GM23248 (cell line): ENCODE measurements around the gene ASXL1. TPM values are rescaled to one million over a fixed set of nuclear protein-coding genes. Genes with fewer than 3 reads are reported as not detected.

Experiments used
- DNase-seq: peaks from one replicate; pipeline ENCODE4 v3.0.0-alpha.2; 2015
- H2AFZ ChIP-seq: fragments of 200-600 bp; sonication (generic); 2 replicates; pipeline ENCODE4 v1.6.1; 2016; ENCODE audit warnings: antibody characterized with exemption
- H3F3A ChIP-seq: fragments of 200-600 bp; sonication (generic); 2 replicates; pipeline ENCODE4 v1.6.1; 2016; ENCODE audit warnings: mild to moderate bottlenecking, antibody characterized with exemption, mixed run types; ENCODE audit not compliant: insufficient read depth
- H3K27ac ChIP-seq: fragments of 200-600 bp; sonication (generic); 2 replicates; pipeline ENCODE4 v1.5.1; 2016; ENCODE audit warnings: mild to moderate bottlenecking
- H3K27me3 ChIP-seq: fragments of 200-600 bp; sonication (generic); replicated peaks from 2 replicates; pipeline ENCODE4 v1.6.1; 2016; ENCODE audit warnings: mild to moderate bottlenecking; ENCODE audit not compliant: insufficient read depth
- H3K36me3 ChIP-seq: fragments of 200-600 bp; sonication (generic); 2 replicates; pipeline ENCODE4 v1.6.1; 2016; ENCODE audit warnings: low read depth, mild to moderate bottlenecking
- H3K4me1 ChIP-seq: fragments of 200-600 bp; sonication (generic); 2 replicates; pipeline ENCODE4 v1.6.1; 2016; ENCODE audit warnings: mild to moderate bottlenecking; ENCODE audit not compliant: insufficient read depth
- H3K4me2 ChIP-seq: fragments of 200-600 bp; sonication (generic); one replicate; pipeline ENCODE4 v1.6.1; 2016; ENCODE audit warnings: mild to moderate bottlenecking; ENCODE audit not compliant: unreplicated experiment
- H3K4me3 ChIP-seq: fragments of 200-600 bp; sonication (generic); 2 replicates; pipeline ENCODE4 v1.5.1; 2016; ENCODE audit warnings: mild to moderate bottlenecking
- H3K79me2 ChIP-seq: fragments of 200-600 bp; sonication (generic); 2 replicates; pipeline ENCODE4 v1.6.1; 2016; ENCODE audit warnings: mild to moderate bottlenecking; ENCODE audit not compliant: insufficient read depth
- H3K9ac ChIP-seq: fragments of 200-600 bp; sonication (generic); 2 replicates; pipeline ENCODE4 v1.6.1; 2016; ENCODE audit warnings: mild to moderate bottlenecking
- H3K9me2 ChIP-seq: fragments of 200-600 bp; sonication (generic); 2 replicates; pipeline ENCODE4 v1.6.1; 2016; ENCODE audit warnings: mixed run types, mild to moderate bottlenecking, moderate library complexity; ENCODE audit not compliant: insufficient read depth
- H3K9me3 ChIP-seq: fragments of 200-600 bp; sonication (generic); one replicate; pipeline ENCODE4 v1.6.1; 2017; ENCODE audit warnings: low read depth
- H4K20me1 ChIP-seq: fragments of 200-600 bp; sonication (generic); 2 replicates; pipeline ENCODE4 v1.6.0; 2016; ENCODE audit not compliant: insufficient read depth
- EZH2 ChIP-seq: fragments of 200-600 bp; sonication (generic); IDR thresholded peaks from 2 replicates; pipeline ENCODE4 v1.6.1; 2018; ENCODE audit warnings: antibody characterized with exemption, mild to moderate bottlenecking; ENCODE audit not compliant: insufficient read depth, poor library complexity, severe bottlenecking
- EZH2phosphoT487 ChIP-seq: fragments of 200-600 bp; sonication (generic); IDR thresholded peaks from 2 replicates; pipeline ENCODE4 v1.6.1; 2018; ENCODE audit warnings: antibody characterized with exemption, moderate library complexity, mild to moderate bottlenecking, low read depth; ENCODE audit not compliant: insufficient read depth
- WGBS, 2 experiments: methylation state at CpG; one replicate each; pipeline ENCODE4 v1.1.6; 2015 to 2017; ENCODE audit warnings: low lambda C conversion rate in 2 of 2, low coverage in 1 of 2; ENCODE audit errors: missing lambda C conversion rate in 2 of 2; 5-methylcytosine and 5-hydroxymethylcytosine counted together
- in situ Hi-C: fragments of 300-500 bp; cut with MboI; formaldehyde crosslinking; loops from 2 replicates; pipeline ENCODE4 v1.15.0; 2020
- polyA plus RNA-seq: library from polyadenylated mRNA; unstranded; fragments of >200 nt; fragmentation: Nextera tagmentation; extraction: Ambion mirVana; gene quantifications from 2 replicates; pipeline ENCODE4 v1.2.1, GENCODE V29; 2016
- total RNA-seq: library from RNA; depleted of rRNA; stranded (reverse); fragments of >200 nt; shearing (Covaris generic); gene quantifications from 2 replicates; pipeline ENCODE4 v1.2.3, GENCODE V29; 2014

The ASXL1 gene
- total and polyA plus RNA-seq, 2 experiments from 2014 or later = 13.8 to 39.9 TPM

DNA sequence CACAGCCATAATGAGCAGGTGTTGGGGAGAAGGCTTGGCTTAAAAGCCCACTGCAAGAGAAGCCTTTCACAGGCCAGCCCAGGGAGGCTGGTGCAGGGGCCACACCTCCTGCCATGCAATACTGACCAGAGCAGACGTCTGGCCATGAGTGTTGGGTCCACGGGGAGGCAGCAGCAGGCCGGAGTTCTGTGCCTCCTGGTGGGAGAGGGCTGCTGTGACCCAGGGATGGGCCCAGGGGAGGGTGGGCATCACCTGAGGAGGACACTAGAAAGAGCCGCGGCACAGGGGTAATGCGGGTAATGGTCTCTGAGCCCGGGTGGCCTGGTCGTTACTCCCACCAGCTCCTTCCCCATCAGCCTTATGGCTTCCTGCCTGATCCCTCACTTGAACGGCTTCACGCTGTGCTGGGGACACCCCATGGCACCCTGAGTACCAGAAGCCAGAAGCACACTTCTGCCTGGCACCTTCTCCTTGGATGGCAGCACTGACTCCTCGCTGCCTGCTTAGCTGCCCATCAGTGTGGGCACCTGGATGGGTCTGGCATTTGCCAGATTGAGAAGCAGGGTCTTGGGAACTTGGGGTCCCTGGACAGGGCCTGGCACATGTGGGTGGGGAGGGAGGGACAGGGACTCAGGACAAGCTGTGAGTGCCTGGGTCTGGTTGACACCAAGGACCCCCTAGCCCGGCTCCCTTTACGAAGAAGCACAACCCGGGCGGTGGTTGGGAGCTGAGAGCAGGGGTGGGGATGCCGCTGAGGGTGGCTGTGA lies 108.8 kb downstream of the ASXL1 start:
- WGBS, 2 experiments = 80% methylated on average over 14 to 16 of the region's 16 CpGs
- H3K36me3 ChIP-seq = no peaks in the 10 kb centered on the region

DNA sequence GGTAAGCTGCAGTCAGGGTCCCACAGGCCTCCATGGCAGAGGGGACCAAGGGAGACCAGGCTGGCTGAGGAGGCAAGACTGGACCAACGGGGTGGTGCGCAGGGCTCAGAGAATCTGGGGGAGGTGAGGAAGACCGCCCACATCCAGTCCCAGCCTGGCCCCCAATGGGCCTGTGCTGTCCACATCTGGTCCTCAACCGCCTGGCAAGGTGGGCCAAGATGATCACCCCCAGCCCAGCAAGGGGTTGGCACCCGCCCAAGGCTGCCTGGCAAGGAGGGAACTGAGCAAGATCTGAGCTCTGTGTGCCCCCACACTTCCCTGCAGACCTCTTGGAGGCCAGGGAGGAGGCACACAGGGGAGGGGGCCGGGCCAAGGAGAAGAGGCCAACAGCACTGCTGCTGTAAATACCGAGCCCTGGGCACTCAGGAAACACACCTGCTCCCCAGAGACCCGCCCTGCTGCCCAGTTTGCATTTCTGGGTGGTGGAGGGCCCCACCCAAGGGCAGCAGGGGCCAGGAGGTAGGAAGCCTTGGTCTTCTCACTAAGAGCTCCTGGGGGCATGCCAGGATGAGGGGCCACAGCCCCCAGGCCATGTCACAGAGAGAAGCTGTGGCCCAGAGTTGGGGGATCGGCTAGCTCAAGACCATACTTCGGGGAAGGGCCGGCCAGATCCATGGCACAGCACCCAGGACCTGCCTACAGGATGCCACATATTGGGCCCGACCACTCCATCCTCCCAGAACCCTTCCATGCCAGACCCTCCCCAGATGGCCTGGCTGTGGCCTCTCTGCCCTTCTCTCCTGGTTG lies 109.6 kb downstream of the ASXL1 start:
- Histone ChIP-seq H4K20me1 (no peaks in the 10 kb centered on the region), H2AFZ (no peak overlapping the region), H3K9me3 (no peaks in the 10 kb centered on the region), H3K27ac (no peak overlapping the region), H3K4me1 (no peaks in the 10 kb centered on the region), H3K9me2 (no peaks in the 10 kb centered on the region), H3K4me3 (no peak overlapping the region), H3K9ac (no peak overlapping the region), H3K79me2 (peaks cover 45% of the 10 kb centered on the region), H3K4me2 (no peak overlapping the region), H3K36me3 (no peaks in the 10 kb centered on the region), H3F3A (no peaks in the 10 kb centered on the region), H3K27me3 (no peaks in the 10 kb centered on the region)
- in situ Hi-C loops = no loop called here
- WGBS, 2 experiments = 91 to 93% methylated on average over 12 of the region's 12 CpGs
- no peak for TF ChIP-seq EZH2
- TF ChIP-seq EZH2phosphoT487 = no peak
- no peak for DNase-seq

More for the DNA sequence above, 108.8 kb downstream of the ASXL1 start:
- Histone ChIP-seq H3K4me3 (no peak overlapping the region), H3K27ac (no peak overlapping the region), H3K9ac (no peak overlapping the region), H3K79me2 (peaks cover 37% of the 10 kb centered on the region), H3K4me2 (no peak overlapping the region), H4K20me1 (no peaks in the 10 kb centered on the region), H3K9me2 (no peaks in the 10 kb centered on the region), H3K4me1 (no peaks in the 10 kb centered on the region), H3K27me3 (no peaks in the 10 kb centered on the region), H3F3A (no peaks in the 10 kb centered on the region), H2AFZ (no peak overlapping the region), H3K9me3 (no peaks in the 10 kb centered on the region)
- TF ChIP-seq EZH2 = no peak
- no peak for TF ChIP-seq EZH2phosphoT487
- no peak for DNase-seq
- in situ Hi-C loops = no loop called here

DNA sequence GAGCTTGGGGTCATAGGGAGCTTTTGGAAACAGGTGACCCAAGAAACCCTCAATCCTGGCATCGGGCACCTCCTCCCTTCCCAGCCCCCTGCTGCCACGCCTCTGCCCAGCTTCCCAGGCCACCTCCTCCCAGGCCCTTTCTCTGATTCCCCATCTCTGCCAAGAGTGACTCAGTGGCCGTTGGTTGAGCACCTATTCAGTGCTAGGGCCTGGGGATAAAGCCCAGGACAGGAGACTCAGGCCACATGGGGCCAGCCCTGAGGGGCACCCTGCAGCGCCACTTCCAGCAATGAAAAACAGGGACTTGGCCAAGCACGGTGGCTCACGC lies 110.1 kb downstream of the ASXL1 start:
- no peak overlapping the region for H2AFZ ChIP-seq
- no peak for DNase-seq
- WGBS, 2 experiments = 86 to 87% methylated on average over 6 of the region's 6 CpGs
- no peak overlapping the region for H3K4me2 ChIP-seq
- H3K9me2 ChIP-seq = no peaks in the 10 kb centered on the region
- H3K4me3 ChIP-seq = no peak overlapping the region
- in situ Hi-C loops = no loop called here
- no peaks in the 10 kb centered on the region for H4K20me1 ChIP-seq
- H3K4me1 ChIP-seq = no peaks in the 10 kb centered on the region
- H3K9me3 ChIP-seq = no peaks in the 10 kb centered on the region
- no peaks in the 10 kb centered on the region for H3K27me3 ChIP-seq
- no peaks in the 10 kb centered on the region for H3F3A ChIP-seq
- no peak overlapping the region for H3K27ac ChIP-seq
- H3K79me2 ChIP-seq = peaks cover 47% of the 10 kb centered on the region
- H3K9ac ChIP-seq = no peak overlapping the region
- no peaks in the 10 kb centered on the region for H3K36me3 ChIP-seq
- TF ChIP-seq EZH2 = no peak
- no peak for TF ChIP-seq EZH2phosphoT487

DNA sequence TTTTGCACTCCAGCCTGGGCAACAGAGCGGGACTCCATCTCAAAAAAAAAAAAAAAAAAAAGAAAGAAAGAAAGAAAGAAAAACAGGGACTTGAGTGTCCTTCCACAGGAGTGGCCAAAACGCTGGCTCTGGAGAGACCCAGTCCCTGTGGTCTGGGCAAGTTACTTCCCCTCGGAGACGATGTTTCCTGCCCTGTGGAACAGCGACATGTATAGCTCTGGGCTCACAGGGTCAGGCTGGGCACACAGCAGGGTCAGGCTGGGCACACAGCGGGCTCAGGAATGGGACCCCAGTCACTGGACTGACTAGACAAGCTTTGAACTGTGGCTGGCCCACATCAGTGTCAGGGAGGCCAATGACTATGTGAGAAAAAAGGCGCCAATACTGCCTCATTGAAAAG lies 110.7 kb downstream of the ASXL1 start:
- in situ Hi-C loops = no loop called here
- Histone ChIP-seq H3K4me1 (no peaks in the 10 kb centered on the region), H3K79me2 (peaks cover 52% of the 10 kb centered on the region)

More for the DNA sequence above, 110.7 kb downstream of the ASXL1 start:
- no peak overlapping the region for H3K9ac ChIP-seq
- H3K9me2 ChIP-seq = no peaks in the 10 kb centered on the region
- no peak overlapping the region for H2AFZ ChIP-seq
- H3K4me3 ChIP-seq = no peak overlapping the region
- no peaks in the 10 kb centered on the region for H3K27me3 ChIP-seq
- H3K36me3 ChIP-seq = no peaks in the 10 kb centered on the region
- no peak overlapping the region for H3K4me2 ChIP-seq
- no peaks in the 10 kb centered on the region for H3K9me3 ChIP-seq
- DNase-seq = no peak
- no peak for TF ChIP-seq EZH2phosphoT487
- TF ChIP-seq EZH2 = no peak
- no peak overlapping the region for H3K27ac ChIP-seq
- no peaks in the 10 kb centered on the region for H3F3A ChIP-seq
- no peaks in the 10 kb centered on the region for H4K20me1 ChIP-seq
- 89 to 97% methylated on average over 7 of the region's 7 CpGs for WGBS, 2 experiments
